ENCODE measurements around the gene APOE.

GRCh38 chr19:44930088-44930487, 24.5 kb downstream of the APOE start:
- TF ChIP-seq YY1 (IDR thresholded peaks at IDR 0.05; ENCODE audit: low read depth) (no peak), ZBTB7A (IDR thresholded peaks at IDR 0.05; ENCODE audit: low read depth) (no peak), EGR1 (IDR thresholded peaks at IDR 0.05) (no peak)
- TF ChIP-seq, protein P1, sequence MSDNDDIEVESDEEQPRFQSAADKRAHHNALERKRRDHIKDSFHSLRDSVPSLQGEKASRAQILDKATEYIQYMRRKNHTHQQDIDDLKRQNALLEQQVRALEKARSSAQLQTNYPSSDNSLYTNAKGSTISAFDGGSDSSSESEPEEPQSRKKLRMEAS (IDR thresholded peaks at IDR 0.05) = no peak

All from Ishikawa (cell line).